Liver (tissue), 9 donors: ENCODE measurements around the gene RPLP2. TPM values are rescaled to one million over a fixed set of nuclear protein-coding genes. Genes with fewer than 3 reads are reported as not detected.
A peak's percentile ranks its signal among the peaks of the same experiment; 100 is the strongest.

Source experiments
- DNase-seq: peaks from one replicate; pipeline ENCODE4 v3.0.0-alpha.2; 2017; ENCODE audit warnings: low spot score
- H3K27ac ChIP-seq, 2 donors: one replicate each; pipeline ENCODE4 v1.7.0; 2013; ENCODE audit warnings: inconsistent platforms in 2 of 2, low read length in 2 of 2, control low read depth in 1 of 2, low read depth in 1 of 2, mild to moderate bottlenecking in 1 of 2
- H3K27me3 ChIP-seq, 4 donors: one replicate each; pipeline versions ENCODE4 v1.6.1 to v1.7.0; 2013; ENCODE audit warnings: low read length in 3 of 4, inconsistent platforms in 1 of 4, mild to moderate bottlenecking in 1 of 4, moderate library complexity in 1 of 4; ENCODE audit not compliant: control insufficient read depth in 4 of 4, insufficient read depth in 4 of 4
- H3K36me3 ChIP-seq, 4 donors: one replicate each; pipeline versions ENCODE4 v1.6.1 to v1.7.0; 2013; ENCODE audit warnings: low read length in 3 of 4, mild to moderate bottlenecking in 3 of 4, low read depth in 1 of 4, moderate library complexity in 1 of 4; ENCODE audit not compliant: control insufficient read depth in 4 of 4, insufficient read depth in 3 of 4
- H3K4me1 ChIP-seq, 4 donors: one replicate each; pipeline versions ENCODE4 v1.6.1 to v1.7.0; 2013; ENCODE audit warnings: low read length in 3 of 4, mild to moderate bottlenecking in 3 of 4, moderate library complexity in 1 of 4; ENCODE audit not compliant: control insufficient read depth in 4 of 4, insufficient read depth in 4 of 4
- H3K4me3 ChIP-seq, 3 donors: one replicate each; pipeline versions ENCODE4 v1.6.1 to v1.7.0; 2013; ENCODE audit warnings: low read length in 3 of 3, control low read depth in 1 of 3, low read depth in 1 of 3, mild to moderate bottlenecking in 1 of 3
- H3K9ac ChIP-seq, 2 donors: one replicate each; pipeline ENCODE4 v1.7.0; 2013; ENCODE audit warnings: low read length in 2 of 2, mild to moderate bottlenecking in 2 of 2, moderate library complexity in 2 of 2, control low read depth in 1 of 2, low read depth in 1 of 2
- H3K9me3 ChIP-seq, 4 donors: one replicate each; pipeline versions ENCODE4 v1.6.1 to v1.7.0; 2013; ENCODE audit warnings: low read length in 3 of 4; ENCODE audit not compliant: control insufficient read depth in 4 of 4
- ATF3 ChIP-seq: IDR thresholded peaks from 2 replicates; pipeline ENCODE4 v1.6.1; 2016; ENCODE audit warnings: antibody characterized with exemption
- CTCF ChIP-seq: fragments of 150-350 bp; IDR thresholded peaks from 2 replicates; pipeline ENCODE4 v1.5.1; 2017; ENCODE audit warnings: improper control_type of control experiment, low read depth, low read length; ENCODE audit not compliant: missing input control
- EGR1 ChIP-seq, 2 donors: IDR thresholded peaks; 2 replicates each; pipeline ENCODE4 v1.6.1; 2016 to 2018; ENCODE audit warnings: antibody characterized with exemption in 2 of 2, low read depth in 2 of 2
- FOXA1 ChIP-seq: IDR thresholded peaks from 2 replicates; pipeline ENCODE4 v1.6.1; 2016; ENCODE audit warnings: antibody characterized with exemption
- FOXA2 ChIP-seq: IDR thresholded peaks from 2 replicates; pipeline ENCODE4 v1.6.1; 2016; ENCODE audit warnings: antibody characterized with exemption
- GABPA ChIP-seq, 2 donors: IDR thresholded peaks in 1 of 2; conservative IDR thresholded peaks in 1 of 2; 2 replicates each; pipeline ENCODE4 v1.6.1; 2016; ENCODE audit warnings: antibody characterized with exemption in 2 of 2, mild to moderate bottlenecking in 1 of 2, moderate library complexity in 1 of 2
- HNF4A ChIP-seq, 2 donors: conservative IDR thresholded peaks; 2 replicates each; pipeline ENCODE4 v1.6.1; 2016; ENCODE audit warnings: antibody characterized with exemption in 2 of 2, mild to moderate bottlenecking in 2 of 2
- HNF4G ChIP-seq: IDR thresholded peaks from 2 replicates; pipeline ENCODE4 v1.6.1; 2016; ENCODE audit warnings: antibody characterized with exemption
- MAX ChIP-seq: IDR thresholded peaks from 2 replicates; pipeline ENCODE4 v1.6.1; 2016; ENCODE audit warnings: antibody characterized with exemption
- NR2F2 ChIP-seq: IDR thresholded peaks from 2 replicates; pipeline ENCODE4 v1.6.1; 2016; ENCODE audit warnings: antibody characterized with exemption
- REST ChIP-seq: IDR thresholded peaks from 2 replicates; pipeline ENCODE4 v1.6.1; 2016; ENCODE audit warnings: antibody characterized with exemption, mild to moderate bottlenecking
- RXRA ChIP-seq, 2 donors: IDR thresholded peaks; 2 replicates each; pipeline ENCODE4 v1.6.1; 2017 to 2018; ENCODE audit warnings: antibody characterized with exemption in 2 of 2, mild to moderate bottlenecking in 1 of 2
- SP1 ChIP-seq: IDR thresholded peaks from 2 replicates; pipeline ENCODE4 v1.6.1; 2018; ENCODE audit warnings: antibody characterized with exemption, mild to moderate bottlenecking
- TAF1 ChIP-seq: conservative IDR thresholded peaks from 2 replicates; pipeline ENCODE4 v1.6.1; 2016; ENCODE audit warnings: antibody characterized with exemption, mild to moderate bottlenecking
- YY1 ChIP-seq: IDR thresholded peaks from 2 replicates; pipeline ENCODE4 v1.6.1; 2016; ENCODE audit warnings: antibody characterized with exemption, mild to moderate bottlenecking
- ZBTB33 ChIP-seq: IDR thresholded peaks from 2 replicates; pipeline ENCODE4 v1.6.1; 2016; ENCODE audit warnings: antibody characterized with exemption
- WGBS: extraction: QIAGEN DNeasy Blood & Tissue Kit; methylation state at CpG from one replicate; pipeline ENCODE4 v1.1.7; 2013; 5-methylcytosine and 5-hydroxymethylcytosine counted together
- polyA plus RNA-seq, 2 donors: library from polyadenylated mRNA; stranded (reverse) in 1 of 2; unstranded in 1 of 2; fragments of 200-250 nt in 1 of 2; fragments of >200 nt in 1 of 2; fragmentation: Nextera tagmentation in 1 of 2; extraction: Ambion mirVana in 1 of 2; gene quantifications; one replicate each; pipeline versions ENCODE4 v1.2.1 to v1.2.3, GENCODE V29; 2013 to 2015
- total RNA-seq, 2 donors: library from RNA; depleted of rRNA; stranded (reverse); fragments of >200 nt; gene quantifications; one replicate each; pipeline ENCODE4 v1.2.3, GENCODE V29; 2014
- donor health status: healthy.
- donor health status: healthy.
- donor health status: healthy.
- donor health status: healthy.
- donor health status: healthy.

The RPLP2 gene
- total and polyA plus RNA-seq, 4 donors = 59.8 to 476 (median 285) TPM

- Histone ChIP-seq H3K4me1 (peaks cover 3 to 32% (median 12%) of the 10 kb centered on the region in 4 donors), H3K9ac (no peak overlapping the region), H3K27ac (no peak overlapping the region), H3K9me3 (no peaks in the 10 kb centered on the region), H3K4me3 (peak overlapping the region in 1 of 3 donors; percentile 37), H3K27me3 (peaks cover 0 to 3% (median 0%) of the 10 kb centered on the region in 4 donors), H3K36me3 (no peaks in the 10 kb centered on the region)
- no peak for DNase-seq
- TF ChIP-seq REST (no peak), RXRA (IDR thresholded peaks at IDR 0.05) (no peak), ZBTB33 (no peak), SP1 (no peak), GABPA (IDR thresholded peaks at IDR 0.05 in 1 of 2, conservative IDR thresholded peaks at IDR 0.05 in 1 of 2) (no peak), FOXA1 (no peak), CTCF (no peak), MAX (no peak), TAF1 (no peak), HNF4A (conservative IDR thresholded peaks at IDR 0.05) (no peak), YY1 (no peak), HNF4G (no peak), ATF3 (no peak), EGR1 (IDR thresholded peaks at IDR 0.05; ENCODE audit: low read depth in 2 of 2) (no peak), NR2F2 (no peak), FOXA2 (no peak)
- WGBS = 16% methylated on average over 71 of the region's 71 CpGs
These were observed 39.5 kb downstream of the RPLP2 start for GRCh38 chr11:849104-849824.
